Mesenteric fat pad (tissue), 1 donor: ENCODE measurements around the gene FBXO5. TPM values are rescaled to one million over a fixed set of nuclear protein-coding genes. Genes with fewer than 3 reads are reported as not detected.

Source experiments
- DNase-seq: peaks from one replicate; pipeline ENCODE4 v3.0.0-alpha.2; 2020; ENCODE audit warnings: low spot score
- total RNA-seq: library from RNA; stranded (reverse); fragmentation: NEBNext Ultra II Directional; extraction: Animal tissue kit (Norgen Biotek cat#: 25700); gene quantifications from one replicate; pipeline ENCODE4 v1.2.1, GENCODE V29; 2021
- donor health status: DM: yes; HTN: yes; CAD: no.

FBXO5 gene
- total RNA-seq, 1 donor from 2014 or later: 3.4 TPM

- no peak for DNase-seq
Measured at GRCh38 chr6:152952045-152952444, 30.8 kb downstream of the FBXO5 start.

GRCh38 chr6:152950240-152950639 is 32.6 kb downstream of the FBXO5 start:
- no peak for DNase-seq

- DNase-seq: no peak
Measured at GRCh38 chr6:152948150-152948768, 34.6 kb downstream of the FBXO5 start.

- no peak for DNase-seq
Measured at GRCh38 chr6:152946995-152947394, 35.8 kb downstream of the FBXO5 start.

- no peak for DNase-seq
Measured at GRCh38 chr6:152946484-152946883, 36.4 kb downstream of the FBXO5 start.

GRCh38 chr6:152943260-152943897 is 39.5 kb downstream of the FBXO5 start:
- DNase-seq: no peak

- no peak for DNase-seq
Measured at GRCh38 chr6:152942319-152942869, 40.4 kb downstream of the FBXO5 start.

GRCh38 chr6:152941746-152942145 is 41.1 kb downstream of the FBXO5 start:
- no peak for DNase-seq

GRCh38 chr6:152932865-152933264 is 50.0 kb downstream of the FBXO5 start:
- DNase-seq: no peak

GRCh38 chr6:152922706-152923105 is 60.1 kb downstream of the FBXO5 start:
- DNase-seq: no peak

Other genes starting within 250 kb of the FBXO5 start
- gene VIP, start 232.2 kb downstream of the FBXO5 start, total RNA-seq: 0.48 TPM
- gene MTRF1L, start 19.7 kb upstream of the FBXO5 start, total RNA-seq: 28.6 TPM
- 4.6 TPM for gene RGS17, start 148.2 kb upstream of the FBXO5 start, total RNA-seq